Left cardiac atrium (tissue), 4 donors: ENCODE results near the gene REEP2. TPM values are rescaled to one million over a fixed set of nuclear protein-coding genes. Genes with fewer than 3 reads are reported as not detected.
"Not testable (repeated sequence)": the region's sequence is repeated elsewhere in the genome, so short reads cannot be mapped to it uniquely, and the experiment has no call there.

ENCODE experiments used
- ATAC-seq, 2 donors: fragments of 200-7000 bp; cut with Tn5 transposase; one replicate each; pipeline ENCODE4 v1.9.1; 2020; ENCODE audit warnings: mild to moderate bottlenecking in 2 of 2, moderate library complexity in 2 of 2
- DNase-seq: peaks from one replicate; pipeline ENCODE4 v3.0.0-alpha.2; 2020
- intact Hi-C, 2 donors: fragments of 100-400 bp; cut with DNase I; formaldehyde crosslinking; loops; one replicate each; pipeline versions ENCODE4 v1.14.1 to v1.15.1; 2022 to 2023
- total RNA-seq, 2 donors: library from RNA; stranded (reverse); fragmentation: NEBNext Ultra II Directional; extraction: Animal tissue kit (Norgen Biotek cat#: 25700); gene quantifications; one replicate each; pipeline ENCODE4 v1.2.1, GENCODE V29; 2021
- donor health status: DM: no; HTN: yes; CAD: no.
- donor health status: DM: no; HTN: yes; CAD: no; lungs with severe emphysema.
- donor health status: DM: yes; HTN: yes; CAD: no.
- donor health status: Dilated cardiomyopathy.

REEP2 gene
- total RNA-seq, 2 donors from 2014 or later, result 15.6 to 17.0 TPM

DNA sequence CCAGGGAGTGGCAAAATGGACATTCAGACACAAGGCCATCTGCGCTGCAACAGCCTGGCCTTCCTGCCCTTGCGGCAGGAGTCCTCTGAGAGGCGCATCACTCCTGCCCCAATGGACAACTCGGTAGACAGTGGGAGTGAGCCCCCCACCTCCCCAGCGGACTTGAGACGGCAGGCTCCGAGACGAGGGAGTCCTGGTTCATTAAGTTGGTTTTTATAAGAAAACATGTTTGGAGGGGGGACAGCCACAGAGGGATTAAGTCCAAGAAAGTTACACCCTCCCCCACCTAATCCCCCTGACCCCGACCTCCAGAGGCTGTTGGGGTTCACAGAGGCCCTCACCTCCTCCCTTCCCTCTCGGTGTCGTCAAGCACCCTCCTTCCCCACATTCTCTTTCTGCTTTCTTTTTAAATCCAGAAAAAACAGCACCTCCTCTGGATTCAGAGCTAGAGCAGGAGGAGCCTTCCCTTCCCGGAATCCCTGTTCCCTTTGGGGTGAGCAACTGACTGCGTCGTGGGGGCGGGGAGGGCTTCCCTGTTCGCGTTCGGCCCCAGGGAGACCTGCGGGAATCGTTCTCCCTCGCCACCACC is 24.7 kb downstream of the REEP2 start:
- ATAC-seq (no peak), DNase-seq (peak; percentile 47)
- intact Hi-C loops, result no loop called here

- DNase-seq (peak; percentile 96), ATAC-seq (peak; percentile 74 to 79)
- intact Hi-C loops, result no loop called here
These were observed 25.1 kb downstream of the REEP2 start for GRCh38 chr5:138464008-138464387.

DNA sequence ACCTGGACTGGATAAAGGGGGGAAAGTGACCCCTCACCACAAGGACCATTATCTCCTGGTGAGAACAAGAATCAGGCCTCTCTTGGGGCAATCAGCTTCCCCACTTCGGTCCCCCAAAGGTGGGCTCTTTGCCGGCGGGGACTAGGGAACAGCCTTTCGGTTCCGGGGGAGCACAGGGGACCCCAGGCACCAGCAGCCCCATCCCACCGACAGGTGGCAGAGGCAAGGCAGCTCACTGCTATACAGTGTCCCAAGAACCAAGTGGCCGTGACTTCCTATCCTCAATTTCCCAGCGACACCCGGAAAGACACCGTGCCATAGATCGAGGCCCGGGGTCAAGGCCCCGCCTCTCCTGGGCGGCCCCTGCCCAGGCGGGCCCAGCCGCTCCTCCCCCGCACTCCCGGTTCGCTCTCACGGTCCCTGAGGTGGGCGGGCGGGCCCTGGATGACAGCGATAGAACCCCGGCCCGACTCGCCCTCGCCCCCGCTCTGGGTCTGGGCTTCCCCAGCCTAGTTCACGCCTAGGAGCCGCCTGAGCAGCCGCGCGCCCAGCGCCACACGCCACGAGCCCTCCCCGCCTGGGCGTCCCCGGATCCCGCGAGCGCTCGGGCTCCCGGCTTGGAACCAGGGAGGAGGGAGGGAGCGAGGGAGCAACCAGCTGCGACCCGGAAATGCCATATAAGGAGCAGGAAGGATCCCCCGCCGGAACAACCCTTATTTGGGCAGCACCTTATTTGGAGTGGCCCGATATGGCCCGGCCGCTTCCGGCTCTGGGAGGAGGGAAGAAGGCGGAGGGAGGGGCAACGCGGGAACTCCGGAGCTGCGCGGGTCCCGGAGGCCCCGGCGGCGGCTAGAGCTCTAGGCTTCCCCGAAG is 25.8 kb downstream of the REEP2 start:
- ATAC-seq (peak; percentile 85 to 89), DNase-seq (peak; percentile 96)
- intact Hi-C loops, result no loop called here

DNA sequence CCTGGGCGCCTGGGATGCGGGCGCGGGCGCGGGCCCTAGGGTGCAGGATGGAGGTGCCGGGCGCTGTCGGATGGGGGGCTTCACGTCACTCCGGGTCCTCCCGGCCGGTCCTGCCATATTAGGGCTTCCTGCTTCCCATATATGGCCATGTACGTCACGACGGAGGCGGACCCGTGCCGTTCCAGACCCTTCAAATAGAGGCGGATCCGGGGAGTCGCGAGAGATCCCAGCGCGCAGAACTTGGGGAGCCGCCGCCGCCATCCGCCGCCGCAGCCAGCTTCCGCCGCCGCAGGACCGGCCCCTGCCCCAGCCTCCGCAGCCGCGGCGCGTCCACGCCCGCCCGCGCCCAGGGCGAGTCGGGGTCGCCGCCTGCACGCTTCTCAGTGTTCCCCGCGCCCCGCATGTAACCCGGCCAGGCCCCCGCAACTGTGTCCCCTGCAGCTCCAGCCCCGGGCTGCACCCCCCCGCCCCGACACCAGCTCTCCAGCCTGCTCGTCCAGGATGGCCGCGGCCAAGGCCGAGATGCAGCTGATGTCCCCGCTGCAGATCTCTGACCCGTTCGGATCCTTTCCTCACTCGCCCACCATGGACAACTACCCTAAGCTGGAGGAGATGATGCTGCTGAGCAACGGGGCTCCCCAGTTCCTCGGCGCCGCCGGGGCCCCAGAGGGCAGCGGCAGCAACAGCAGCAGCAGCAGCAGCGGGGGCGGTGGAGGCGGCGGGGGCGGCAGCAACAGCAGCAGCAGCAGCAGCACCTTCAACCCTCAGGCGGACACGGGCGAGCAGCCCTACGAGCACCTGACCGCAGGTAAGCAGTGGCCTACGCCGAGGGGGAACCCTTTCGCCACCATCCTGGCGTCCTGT is 26.6 kb downstream of the REEP2 start, which contains the start of gene EGR1:
Gene EGR1, plus strand, starts transcription at position 219 of the 864 bp plus-strand sequence. Its CDS starts 283 bp downstream, at position 502.
- ATAC-seq (peak; percentile 70 to 73), DNase-seq (peak; percentile 97)
- intact Hi-C loops, result no loop called here

DNA sequence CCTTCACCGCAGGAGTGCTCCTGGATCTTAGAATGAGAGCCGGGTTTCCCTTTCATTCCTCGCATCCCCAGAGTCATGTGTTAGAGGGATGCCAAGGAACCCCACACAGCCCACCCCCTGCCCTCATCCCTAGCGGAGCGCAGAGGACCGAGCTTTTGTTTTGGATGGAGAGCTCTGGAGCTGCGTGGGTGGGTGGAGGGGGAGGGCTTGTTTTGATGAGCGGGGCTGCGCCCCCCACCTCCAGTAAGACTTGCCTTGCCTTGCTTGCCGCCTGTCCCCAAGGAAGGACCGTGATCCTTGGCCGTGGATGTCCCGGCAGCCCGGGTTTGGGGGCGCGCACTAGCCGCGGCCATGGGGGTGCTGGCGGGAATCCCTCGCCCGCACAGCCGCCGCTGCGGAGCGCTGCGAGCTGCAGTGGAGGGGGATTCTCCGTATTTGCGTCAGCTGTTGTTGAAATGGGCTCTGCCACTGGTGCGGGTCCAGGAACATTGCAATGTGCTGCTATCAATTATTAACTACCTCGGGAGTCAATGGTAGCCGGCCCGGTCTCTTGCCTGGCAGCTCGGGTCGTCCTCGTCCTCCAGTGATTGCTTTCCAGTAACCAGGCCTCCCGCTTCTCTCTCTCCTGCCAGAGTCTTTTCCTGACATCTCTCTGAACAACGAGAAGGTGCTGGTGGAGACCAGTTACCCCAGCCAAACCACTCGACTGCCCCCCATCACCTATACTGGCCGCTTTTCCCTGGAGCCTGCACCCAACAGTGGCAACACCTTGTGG is 27.5 kb downstream of the REEP2 start:
- no peak for DNase-seq
- ATAC-seq, result no peak
- intact Hi-C loops, result no loop called here

GRCh38 chr5:138466900-138467710 is 28.2 kb downstream of the REEP2 start:
- DNase-seq, result peak; percentile 45
- intact Hi-C loops, result no loop called here
- ATAC-seq, result no peak

DNA sequence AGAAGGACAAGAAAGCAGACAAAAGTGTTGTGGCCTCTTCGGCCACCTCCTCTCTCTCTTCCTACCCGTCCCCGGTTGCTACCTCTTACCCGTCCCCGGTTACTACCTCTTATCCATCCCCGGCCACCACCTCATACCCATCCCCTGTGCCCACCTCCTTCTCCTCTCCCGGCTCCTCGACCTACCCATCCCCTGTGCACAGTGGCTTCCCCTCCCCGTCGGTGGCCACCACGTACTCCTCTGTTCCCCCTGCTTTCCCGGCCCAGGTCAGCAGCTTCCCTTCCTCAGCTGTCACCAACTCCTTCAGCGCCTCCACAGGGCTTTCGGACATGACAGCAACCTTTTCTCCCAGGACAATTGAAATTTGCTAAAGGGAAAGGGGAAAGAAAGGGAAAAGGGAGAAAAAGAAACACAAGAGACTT is 28.9 kb downstream of the REEP2 start:
- DNase-seq (no peak), ATAC-seq (no peak)
- intact Hi-C loops, result no loop called here

DNA sequence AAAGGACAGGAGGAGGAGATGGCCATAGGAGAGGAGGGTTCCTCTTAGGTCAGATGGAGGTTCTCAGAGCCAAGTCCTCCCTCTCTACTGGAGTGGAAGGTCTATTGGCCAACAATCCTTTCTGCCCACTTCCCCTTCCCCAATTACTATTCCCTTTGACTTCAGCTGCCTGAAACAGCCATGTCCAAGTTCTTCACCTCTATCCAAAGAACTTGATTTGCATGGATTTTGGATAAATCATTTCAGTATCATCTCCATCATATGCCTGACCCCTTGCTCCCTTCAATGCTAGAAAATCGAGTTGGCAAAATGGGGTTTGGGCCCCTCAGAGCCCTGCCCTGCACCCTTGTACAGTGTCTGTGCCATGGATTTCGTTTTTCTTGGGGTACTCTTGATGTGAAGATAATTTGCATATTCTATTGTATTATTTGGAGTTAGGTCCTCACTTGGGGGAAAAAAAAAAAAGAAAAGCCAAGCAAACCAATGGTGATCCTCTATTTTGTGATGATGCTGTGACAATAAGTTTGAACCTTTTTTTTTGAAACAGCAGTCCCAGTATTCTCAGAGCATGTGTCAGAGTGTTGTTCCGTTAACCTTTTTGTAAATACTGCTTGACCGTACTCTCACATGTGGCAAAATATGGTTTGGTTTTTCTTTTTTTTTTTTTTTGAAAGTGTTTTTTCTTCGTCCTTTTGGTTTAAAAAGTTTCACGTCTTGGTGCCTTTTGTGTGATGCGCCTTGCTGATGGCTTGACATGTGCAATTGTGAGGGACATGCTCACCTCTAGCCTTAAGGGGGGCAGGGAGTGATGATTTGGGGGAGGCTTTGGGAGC is 29.5 kb downstream of the REEP2 start:
- DNase-seq (no peak), ATAC-seq (no peak)
- intact Hi-C loops, result no loop called here

DNA sequence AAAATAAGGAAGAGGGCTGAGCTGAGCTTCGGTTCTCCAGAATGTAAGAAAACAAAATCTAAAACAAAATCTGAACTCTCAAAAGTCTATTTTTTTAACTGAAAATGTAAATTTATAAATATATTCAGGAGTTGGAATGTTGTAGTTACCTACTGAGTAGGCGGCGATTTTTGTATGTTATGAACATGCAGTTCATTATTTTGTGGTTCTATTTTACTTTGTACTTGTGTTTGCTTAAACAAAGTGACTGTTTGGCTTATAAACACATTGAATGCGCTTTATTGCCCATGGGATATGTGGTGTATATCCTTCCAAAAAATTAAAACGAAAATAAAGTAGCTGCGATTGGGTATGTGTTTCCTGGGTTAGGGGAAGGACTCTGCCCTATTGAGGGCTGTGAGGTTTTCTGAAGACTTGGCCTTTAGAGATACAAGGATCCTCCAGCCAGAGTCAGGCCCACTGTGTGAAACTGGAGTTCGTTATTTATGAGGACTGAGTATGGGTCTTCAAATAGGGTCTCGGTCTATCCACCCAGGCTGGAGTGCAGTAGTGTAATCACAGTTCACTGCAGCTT is 30.2 kb downstream of the REEP2 start:
- intact Hi-C loops, result no loop called here
- ATAC-seq, result no peak
- no peak for DNase-seq

DNA sequence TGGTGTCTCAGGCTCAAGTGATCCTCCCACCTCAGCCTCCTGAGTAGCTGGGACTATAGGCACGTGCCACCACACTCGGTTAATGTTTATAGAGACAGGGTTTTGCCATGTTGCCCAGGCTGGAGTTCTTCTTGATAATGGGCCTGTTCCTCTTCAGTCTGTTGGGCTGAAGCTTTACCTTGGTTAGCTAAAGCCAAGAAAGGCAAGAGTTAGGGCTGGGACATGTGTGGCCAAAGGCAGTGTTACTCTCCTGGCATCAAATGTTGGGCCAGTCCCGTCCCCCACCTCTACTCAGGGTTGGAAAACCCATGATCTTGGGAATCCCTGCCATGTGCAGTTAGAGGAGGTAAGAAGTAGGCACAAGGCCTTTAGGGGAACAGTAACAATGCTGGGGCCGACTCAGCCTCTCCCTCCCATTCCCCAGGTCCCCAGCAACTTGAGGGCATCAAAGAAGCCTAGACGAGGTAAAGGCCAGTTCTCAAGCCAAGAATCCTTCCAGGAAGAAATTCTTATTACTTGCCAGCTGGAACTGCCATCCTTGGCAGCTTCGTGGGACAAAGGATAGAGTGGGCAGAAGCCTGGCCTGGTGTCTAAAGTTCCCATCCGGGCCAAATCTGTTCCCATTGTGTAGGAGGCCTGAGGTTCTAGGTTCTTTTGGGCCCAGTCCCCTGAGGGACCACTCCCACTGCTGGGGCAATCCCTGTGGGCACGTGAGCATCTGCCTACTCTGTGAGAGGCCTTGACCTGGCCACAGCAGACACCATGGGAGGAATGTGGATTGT is 30.9 kb downstream of the REEP2 start:
- intact Hi-C loops, result no loop called here
- DNase-seq (peak; percentile 71), ATAC-seq (peak in 1 of 2 donors; percentile 36)

GRCh38 chr5:138470322-138471051 is 31.6 kb downstream of the REEP2 start:
- peak in 1 of 2 donors; percentile 33 for ATAC-seq
- intact Hi-C loops, result no loop called here
- DNase-seq, result no peak

DNA sequence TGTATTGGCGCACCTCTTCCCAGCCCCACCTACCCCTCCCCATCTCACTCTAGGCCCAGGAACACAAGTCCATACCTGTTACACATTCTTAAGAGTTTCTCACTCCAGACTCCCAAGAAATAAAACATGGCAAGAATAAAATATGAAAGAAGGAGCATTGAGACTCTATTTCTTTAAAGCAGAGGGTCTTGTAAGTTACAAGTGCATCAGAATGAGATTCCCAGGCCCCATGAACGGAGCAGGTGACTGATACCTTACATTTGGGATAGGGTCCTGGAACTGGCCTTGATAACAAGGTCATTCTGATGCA is 32.1 kb downstream of the REEP2 start:
- ATAC-seq (no peak), DNase-seq (no peak)
- intact Hi-C loops, result no loop called here

DNA sequence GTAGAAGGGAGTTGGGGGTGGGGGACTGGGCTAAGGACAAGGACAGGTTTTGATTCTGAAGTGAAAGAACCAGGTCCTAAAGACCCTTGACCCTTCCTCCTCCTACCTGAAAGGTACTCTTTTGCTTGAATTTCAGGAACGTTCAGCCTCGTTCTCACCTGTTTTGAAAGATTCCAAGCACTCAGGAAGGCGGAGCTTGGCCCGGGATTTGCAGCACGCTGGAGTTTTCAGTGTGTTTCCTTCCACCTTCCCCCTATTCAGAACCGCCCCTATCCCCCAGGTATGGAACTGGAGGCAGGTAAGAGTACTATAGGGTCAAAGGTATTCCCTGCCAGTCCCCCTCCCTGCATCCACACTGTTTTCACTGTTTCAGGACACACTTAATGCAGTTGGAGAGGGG is 33.5 kb downstream of the REEP2 start:
- intact Hi-C loops, result no loop called here
- no peak for ATAC-seq
- DNase-seq, result no peak

DNA sequence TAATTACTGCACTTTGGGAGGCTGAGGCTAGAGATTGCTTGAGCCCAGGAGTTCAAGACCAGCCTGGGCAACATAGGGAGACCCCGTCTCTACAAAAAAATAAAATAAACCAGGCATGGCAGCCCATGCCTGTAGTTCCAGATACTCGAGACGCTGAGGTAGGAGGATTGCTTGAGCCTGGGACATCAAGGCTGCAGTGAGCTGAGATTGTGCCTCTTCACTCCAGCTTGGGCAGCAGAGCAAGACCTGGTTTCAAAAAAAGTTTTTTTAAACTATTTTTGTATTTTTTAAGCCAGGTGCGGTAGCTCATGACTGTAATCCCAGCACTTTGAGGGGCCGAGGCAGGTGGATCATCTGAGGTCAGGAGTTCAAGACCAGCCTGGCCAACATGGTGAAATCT is 34.3 kb downstream of the REEP2 start:
- DNase-seq, intact Hi-C loops, ATAC-seq: not testable (repeated sequence)

- intact Hi-C loops, result no loop called here
- no peak for ATAC-seq
These were observed 38.1 kb downstream of the REEP2 start for GRCh38 chr5:138476918-138477317.

DNA sequence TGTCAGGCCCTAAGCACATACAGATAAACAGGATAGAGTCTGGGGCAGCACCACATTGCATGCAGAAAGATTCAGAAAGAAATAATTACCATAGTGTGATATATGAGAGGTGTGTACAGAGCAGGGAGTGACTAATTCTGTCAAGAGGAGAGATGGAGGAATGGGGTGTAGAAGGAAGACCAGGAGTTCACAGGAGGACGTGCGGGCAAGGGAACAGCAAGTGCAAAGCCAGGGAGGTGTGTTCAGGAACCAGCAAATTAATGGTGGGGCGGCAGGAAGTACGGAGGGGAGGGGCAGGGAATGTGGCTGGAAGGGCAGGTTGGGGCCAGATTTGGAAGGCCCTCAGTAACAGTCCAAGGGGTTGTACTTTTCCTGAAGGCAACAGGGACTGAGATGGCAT is 43.8 kb downstream of the REEP2 start:
- no peak for DNase-seq
- ATAC-seq, result no peak
- intact Hi-C loops, result no loop called here

More at GRCh38 chr5:138476918-138477317, 38.1 kb downstream of the REEP2 start:
- no peak for DNase-seq
